ENCODE results near the gene VSTM2L.
A peak's percentile ranks its signal among the peaks of the same experiment; 100 is the strongest.

- TF ChIP-seq, protein P1, sequence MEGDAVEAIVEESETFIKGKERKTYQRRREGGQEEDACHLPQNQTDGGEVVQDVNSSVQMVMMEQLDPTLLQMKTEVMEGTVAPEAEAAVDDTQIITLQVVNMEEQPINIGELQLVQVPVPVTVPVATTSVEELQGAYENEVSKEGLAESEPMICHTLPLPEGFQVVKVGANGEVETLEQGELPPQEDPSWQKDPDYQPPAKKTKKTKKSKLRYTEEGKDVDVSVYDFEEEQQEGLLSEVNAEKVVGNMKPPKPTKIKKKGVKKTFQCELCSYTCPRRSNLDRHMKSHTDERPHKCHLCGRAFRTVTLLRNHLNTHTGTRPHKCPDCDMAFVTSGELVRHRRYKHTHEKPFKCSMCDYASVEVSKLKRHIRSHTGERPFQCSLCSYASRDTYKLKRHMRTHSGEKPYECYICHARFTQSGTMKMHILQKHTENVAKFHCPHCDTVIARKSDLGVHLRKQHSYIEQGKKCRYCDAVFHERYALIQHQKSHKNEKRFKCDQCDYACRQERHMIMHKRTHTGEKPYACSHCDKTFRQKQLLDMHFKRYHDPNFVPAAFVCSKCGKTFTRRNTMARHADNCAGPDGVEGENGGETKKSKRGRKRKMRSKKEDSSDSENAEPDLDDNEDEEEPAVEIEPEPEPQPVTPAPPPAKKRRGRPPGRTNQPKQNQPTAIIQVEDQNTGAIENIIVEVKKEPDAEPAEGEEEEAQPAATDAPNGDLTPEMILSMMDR (IDR thresholded peaks at IDR 0.05) = peak in 3 of 7 experiments; percentile 11 to 40 (median 26)
- TF ChIP-seq POLR2A (IDR thresholded peaks at IDR 0.05) = no peak
Observed at GRCh38 chr20:37901654-37902503, 1.0 kb upstream of the VSTM2L start.

All from body of pancreas (tissue), 4 donors.